T-helper 17 cell (primary cell): ENCODE results near the gene ZNF483. TPM values are rescaled to one million over a fixed set of nuclear protein-coding genes. Genes with fewer than 3 reads are reported as not detected.
"Not testable (repeated sequence)": the region's sequence is repeated elsewhere in the genome, so short reads cannot be mapped to it uniquely, and the experiment has no call there.

Source experiments
- ATAC-seq: fragments of 150-1000 bp; cut with Tn5 transposase; 2 replicates; pipeline ENCODE4 v1.10.0; 2021; ENCODE audit warnings: mild to moderate bottlenecking, moderate library complexity
- DNase-seq, 3 donors: peaks; one replicate each; pipeline versions ENCODE4 v3.0.0 to v3.0.0-alpha.2; 2020 to 2021
- H3K9me3 ChIP-seq: one replicate; pipeline ENCODE4 v1.7.0; 2013; ENCODE audit warnings: low read length, mild to moderate bottlenecking; ENCODE audit not compliant: control insufficient read depth, poor library complexity, severe bottlenecking
- H3K27ac Mint-ChIP-seq: one replicate; pipeline ENCODE4 v1.8.0; 2022; ENCODE audit warnings: mild to moderate bottlenecking, moderate library complexity, mixed read lengths
- H3K27me3 Mint-ChIP-seq: one replicate; pipeline ENCODE4 v1.8.0; 2022; ENCODE audit warnings: mixed read lengths
- H3K36me3 Mint-ChIP-seq: one replicate; pipeline ENCODE4 v1.8.0; 2022; ENCODE audit warnings: low read depth, mixed read lengths
- H3K4me1 Mint-ChIP-seq: one replicate; pipeline ENCODE4 v1.8.0; 2022; ENCODE audit warnings: mild to moderate bottlenecking, mixed read lengths
- H3K4me3 Mint-ChIP-seq: one replicate; pipeline ENCODE4 v1.8.0; 2022; ENCODE audit warnings: mild to moderate bottlenecking, moderate library complexity, mixed read lengths
- total RNA-seq, 4 donors: library from RNA in 2 of 4; stranded (reverse) in 2 of 4; gene quantifications; one replicate each; pipeline ENCODE4 v1.2.3 and lab custom pipeline; 2022 to 2026

Gene ZNF483
- total RNA-seq (10 to 100 TPM; 21.2 to 21.4 TPM), total RNA-seq (lab: John Stamatoyannopoulos, UW) (29.5 to 35.6 reads per million in 2 donors)

DNA sequence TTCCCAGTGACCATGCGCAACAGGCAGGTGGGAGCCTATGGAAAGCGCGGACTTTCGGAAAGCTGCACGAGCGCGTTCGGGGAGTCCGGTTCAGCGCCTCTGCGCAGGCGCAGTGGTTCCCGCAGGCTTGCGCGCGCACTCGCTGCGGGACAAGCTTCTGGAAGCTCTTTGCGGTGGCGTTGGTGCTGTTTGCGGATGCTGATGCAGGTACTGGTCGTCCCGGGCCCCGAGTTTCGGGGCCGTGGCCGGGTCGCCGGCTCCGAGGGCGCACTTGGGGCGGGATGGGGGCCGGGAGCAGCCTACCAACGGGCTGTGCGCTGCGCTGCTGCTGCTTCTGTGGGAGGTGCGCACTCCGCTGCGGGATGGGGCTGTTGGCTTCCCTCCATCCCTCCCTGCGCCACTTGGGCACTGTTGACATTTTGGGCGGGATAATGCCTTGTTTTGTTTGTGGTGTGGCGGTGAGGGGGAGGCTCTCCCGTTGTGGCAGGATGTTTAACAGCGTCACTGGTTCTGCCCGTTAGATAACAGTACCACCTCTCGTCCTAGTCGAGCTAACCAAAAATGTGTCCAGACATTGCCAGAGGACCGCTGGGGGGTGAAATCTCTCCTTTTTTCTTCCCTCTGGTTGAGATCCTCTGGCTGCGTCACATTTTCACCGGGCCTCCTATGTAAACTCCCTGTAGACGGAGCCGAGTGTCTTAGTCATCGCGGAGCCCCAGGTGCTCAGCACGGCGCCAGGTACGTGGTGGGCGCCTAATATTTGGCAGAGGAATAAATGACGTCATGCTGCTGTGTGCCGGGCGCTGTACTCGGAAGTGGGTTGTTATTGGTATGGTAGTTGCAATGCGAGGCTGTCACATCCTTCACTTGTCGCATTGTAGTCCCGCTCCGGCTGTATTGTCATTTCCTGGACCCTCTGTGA lies at the start of gene ZNF483:
ZNF483 (plus strand) TSS at position 124 of the 922 bp plus-strand sequence. CDS start 2,217 bp downstream, outside the sequence.
- peak; percentile 50 to 66 (median 64) for DNase-seq
- Mint-ChIP-seq H3K27ac (peak within 1 kb of the TSS; percentile 97), H3K4me1 (peaks cover 23% of the 10 kb centered on the region), H3K36me3 (peaks cover 10% of the 10 kb centered on the region), H3K4me3 (peak within 1 kb of the TSS; percentile 94), H3K27me3 (peaks cover 8% of the 10 kb centered on the region)
- peak; percentile 95 for ATAC-seq
- H3K9me3 ChIP-seq = no peaks in the 10 kb centered on the region

DNA sequence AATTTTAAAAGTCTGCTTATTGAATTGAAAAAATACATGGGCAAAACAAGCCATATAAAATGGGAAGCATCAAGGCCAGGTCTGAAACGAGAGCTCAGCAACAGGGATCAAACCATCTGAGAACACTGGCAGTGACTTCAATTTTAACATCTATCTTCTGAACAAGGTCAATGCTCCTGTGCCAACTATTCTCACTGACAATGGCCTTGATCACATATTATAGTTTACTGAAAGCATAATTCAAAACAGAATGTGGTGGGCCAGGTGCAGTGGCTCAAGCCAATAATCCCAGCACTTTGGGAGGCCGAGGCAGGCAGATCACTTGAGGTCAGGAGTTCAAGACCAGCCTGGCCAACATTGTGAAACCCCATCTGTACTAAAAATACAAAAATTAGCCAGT lies 49.8 kb upstream of the ZNF483 start:
- peaks cover 42% of the 10 kb centered on the region for H3K4me1 Mint-ChIP-seq
- H3K27ac Mint-ChIP-seq = no peak overlapping the region
- no peaks in the 10 kb centered on the region for H3K9me3 ChIP-seq
- H3K27me3 Mint-ChIP-seq = no peaks in the 10 kb centered on the region
- no peak overlapping the region for H3K4me3 Mint-ChIP-seq
- H3K36me3 Mint-ChIP-seq = peaks cover 2% of the 10 kb centered on the region
- ATAC-seq (no peak), DNase-seq (no peak)

DNA sequence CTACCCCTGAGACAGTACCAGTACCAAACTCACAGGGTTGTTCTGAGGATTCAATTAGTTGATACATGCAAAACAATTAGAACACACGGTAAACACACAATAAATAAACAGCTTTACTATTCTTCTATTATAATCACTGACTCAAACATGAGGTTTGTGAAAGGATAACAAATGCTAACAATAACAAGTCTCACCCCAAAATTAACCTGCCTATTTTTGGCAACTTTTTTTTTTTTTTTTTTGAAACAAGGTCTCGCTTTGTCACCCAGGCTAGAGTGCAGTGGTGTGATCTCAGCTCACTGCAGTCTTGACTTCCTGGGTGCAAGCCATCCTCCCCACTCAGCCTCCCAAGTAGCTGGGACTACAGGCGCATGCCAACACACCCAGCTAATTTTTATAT lies 47.3 kb upstream of the ZNF483 start:
- no peaks in the 10 kb centered on the region for H3K27me3 Mint-ChIP-seq
- no peak overlapping the region for H3K27ac Mint-ChIP-seq
- peaks cover 46% of the 10 kb centered on the region for H3K4me1 Mint-ChIP-seq
- H3K36me3 Mint-ChIP-seq = peaks cover 2% of the 10 kb centered on the region
- H3K4me3 Mint-ChIP-seq = no peak overlapping the region
- DNase-seq (no peak), ATAC-seq (no peak)
- H3K9me3 ChIP-seq = no peaks in the 10 kb centered on the region

DNA sequence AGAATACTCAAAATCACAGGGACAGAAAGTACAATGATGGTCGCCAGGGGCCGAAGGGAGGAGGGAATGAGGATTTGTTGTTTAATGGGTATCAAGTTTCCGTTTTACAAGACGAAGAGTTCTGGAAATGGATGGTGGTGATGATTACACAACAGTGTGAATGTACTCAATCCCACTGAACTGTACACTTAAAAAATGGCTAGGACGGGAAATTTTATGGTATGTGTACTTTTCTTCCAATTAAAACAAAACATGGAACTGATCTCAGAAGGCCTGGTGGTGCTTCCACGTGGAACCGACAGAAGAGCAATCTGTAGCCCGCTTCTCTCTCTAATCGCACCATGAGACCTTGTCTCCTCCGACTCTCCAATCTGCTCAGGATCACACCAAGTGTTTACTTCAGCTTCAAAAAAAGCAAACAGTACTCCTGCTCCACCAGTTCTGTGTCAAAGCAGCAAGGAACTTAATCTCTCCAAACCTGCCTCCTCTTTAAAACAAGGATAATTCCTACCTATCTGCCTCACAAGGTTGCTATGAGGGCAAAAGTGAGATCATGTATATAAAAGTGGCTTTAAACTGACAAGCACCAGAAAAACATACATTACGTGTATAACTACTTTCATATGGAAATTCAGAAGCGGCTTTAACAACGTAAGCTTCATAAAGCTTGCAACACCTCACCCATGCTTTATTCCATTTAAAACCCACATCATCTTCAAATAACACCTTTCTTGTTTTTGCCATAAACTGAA lies 42.9 kb upstream of the ZNF483 start:
- H3K9me3 ChIP-seq = no peaks in the 10 kb centered on the region
- Mint-ChIP-seq H3K4me1 (peaks cover 29% of the 10 kb centered on the region), H3K36me3 (no peaks in the 10 kb centered on the region), H3K27ac (peak overlapping the region; percentile 79), H3K27me3 (no peaks in the 10 kb centered on the region), H3K4me3 (peak overlapping the region; percentile 88)
- DNase-seq (no peak), ATAC-seq (no peak)

DNA sequence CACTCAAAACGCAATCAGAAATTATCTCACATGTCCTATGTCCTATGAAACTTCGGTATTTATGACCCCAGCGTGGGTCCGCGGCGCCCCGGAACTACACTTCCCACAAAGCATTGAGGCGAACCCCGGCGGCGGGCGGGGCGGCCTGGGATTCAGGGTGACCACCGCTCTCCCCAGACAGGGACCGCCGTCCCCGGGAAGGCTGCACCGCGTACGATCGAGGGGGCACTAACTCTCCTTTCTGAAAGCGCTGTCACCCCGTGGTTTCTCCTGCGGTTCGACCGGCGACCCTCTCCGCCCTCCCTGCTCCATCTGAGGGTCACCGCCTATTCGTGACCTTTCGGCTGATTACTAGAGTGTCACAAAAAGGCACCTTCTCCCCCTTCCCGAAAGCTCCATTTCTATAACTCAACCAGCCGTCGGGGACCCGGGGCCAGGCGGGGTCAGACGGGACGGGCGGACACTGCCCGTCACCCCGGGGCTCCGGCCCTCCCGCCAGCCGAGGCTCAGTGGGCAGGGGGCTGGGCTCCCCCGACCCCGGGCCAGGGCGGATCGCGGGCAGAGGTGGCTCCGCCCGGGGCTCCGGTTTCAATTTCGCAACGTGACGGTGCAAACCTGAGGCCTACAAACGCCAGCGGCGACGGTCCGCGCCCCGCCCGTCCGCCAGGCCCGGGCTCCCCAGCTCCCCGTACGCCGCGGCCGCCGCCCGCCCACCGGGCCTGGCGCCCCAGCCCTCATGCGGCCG lies 42.1 kb upstream of the ZNF483 start:
- peaks cover 25% of the 10 kb centered on the region for H3K4me1 Mint-ChIP-seq
- DNase-seq (peak; percentile 23 to 47 (median 30)), ATAC-seq (peak; percentile 62)
- peak overlapping the region; percentile 88 for H3K4me3 Mint-ChIP-seq
- H3K27me3 Mint-ChIP-seq = peaks cover 7% of the 10 kb centered on the region
- H3K27ac Mint-ChIP-seq = peak overlapping the region; percentile 79
- H3K9me3 ChIP-seq = no peaks in the 10 kb centered on the region
- no peaks in the 10 kb centered on the region for H3K36me3 Mint-ChIP-seq

DNA sequence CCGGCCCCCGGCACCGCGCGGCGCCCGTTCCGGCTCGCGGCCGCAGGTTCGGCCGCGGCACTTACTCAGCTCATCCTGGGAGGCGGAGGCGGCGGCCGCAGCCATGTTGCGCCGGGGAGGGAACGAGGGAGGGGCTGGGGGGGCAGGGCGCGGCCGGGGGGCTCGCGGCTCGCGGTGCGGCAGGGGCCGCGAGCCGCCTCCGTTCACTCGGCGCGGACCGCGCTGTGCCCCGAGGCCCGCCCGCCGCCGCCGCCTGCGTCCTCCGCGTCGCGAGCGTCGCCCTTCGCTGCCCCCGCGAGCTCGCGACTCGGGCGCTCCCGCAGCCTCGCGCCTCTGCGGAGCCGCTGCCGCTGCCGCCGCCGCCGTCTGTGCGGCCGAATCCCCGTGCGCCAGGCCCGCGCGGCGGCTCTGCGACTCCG lies 41.5 kb upstream of the ZNF483 start:
- Mint-ChIP-seq H3K36me3 (no peaks in the 10 kb centered on the region), H3K4me1 (peaks cover 26% of the 10 kb centered on the region), H3K27ac (no peak overlapping the region), H3K4me3 (peak overlapping the region; percentile 88), H3K27me3 (peaks cover 8% of the 10 kb centered on the region)
- no peaks in the 10 kb centered on the region for H3K9me3 ChIP-seq
- peak; percentile 58 for ATAC-seq
- peak in 2 of 3 donors; percentile 21 to 39 for DNase-seq

DNA sequence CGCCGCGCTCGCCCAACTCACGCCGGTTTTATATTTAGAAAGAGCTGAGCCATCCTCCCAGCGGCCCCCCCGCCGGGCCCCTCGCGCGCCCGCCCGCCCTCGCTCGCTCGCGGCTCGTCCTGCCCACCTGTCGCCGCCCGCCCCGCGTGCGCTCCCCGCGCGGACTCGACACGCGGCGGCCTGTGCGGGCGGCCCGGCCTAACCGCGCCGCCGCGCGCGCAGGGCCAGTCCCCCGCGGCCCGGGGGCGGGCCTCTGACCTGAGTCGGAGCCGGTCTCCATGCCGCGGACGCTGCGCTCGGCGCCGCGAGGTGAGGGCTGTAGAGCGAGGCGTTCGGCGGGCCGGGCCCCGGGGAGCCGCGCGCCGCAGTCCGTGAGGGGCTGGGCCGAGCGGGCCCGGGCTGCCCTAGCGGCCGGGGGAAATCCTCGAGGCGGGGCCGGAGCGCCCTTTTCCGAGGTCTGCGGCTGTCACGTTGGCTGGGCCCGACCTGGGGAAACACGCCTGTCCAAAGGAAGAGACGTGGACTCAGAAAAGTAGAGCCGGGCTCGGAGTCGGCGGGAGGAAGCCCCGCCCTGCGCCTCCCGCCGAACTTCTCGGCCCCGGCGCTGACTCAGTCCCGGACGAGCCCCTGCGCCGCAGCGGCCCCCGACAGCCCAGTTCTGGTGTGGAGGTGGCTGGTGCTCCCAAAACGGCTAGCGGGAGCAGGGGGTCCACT lies 41.0 kb upstream of the ZNF483 start, which contains the start of gene ECPAS:
ECPAS (minus strand) TSS at position 526 of the 714 bp plus-strand sequence. CDS start 11,465 bp downstream, outside the sequence.
- no peaks in the 10 kb centered on the region for H3K36me3 Mint-ChIP-seq
- H3K4me1 Mint-ChIP-seq = peaks cover 22% of the 10 kb centered on the region
- peak; percentile 67 for ATAC-seq
- DNase-seq = peak; percentile 40 to 54 (median 53)
- H3K4me3 Mint-ChIP-seq = peak within 1 kb of the TSS; percentile 88
- H3K9me3 ChIP-seq = no peaks in the 10 kb centered on the region
- peaks cover 8% of the 10 kb centered on the region for H3K27me3 Mint-ChIP-seq
- peak within 1 kb of the TSS; percentile 86 for H3K27ac Mint-ChIP-seq

DNA sequence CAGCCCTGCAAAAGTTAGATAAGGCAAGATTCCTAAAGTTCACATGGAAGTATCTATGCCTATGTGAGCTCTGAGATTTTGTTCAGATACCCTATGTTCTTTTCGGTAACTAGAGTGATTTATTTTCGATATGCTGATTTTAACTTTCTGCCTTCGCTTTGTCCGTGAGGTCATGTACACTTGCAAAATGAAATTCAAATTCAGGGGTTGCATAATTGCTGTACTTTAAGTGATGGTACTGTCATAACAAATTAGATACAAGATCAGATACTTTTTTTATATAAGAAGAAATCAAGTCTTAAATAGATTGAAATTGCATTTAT lies 40.4 kb upstream of the ZNF483 start:
- peak overlapping the region; percentile 84 for H3K4me3 Mint-ChIP-seq
- H3K9me3 ChIP-seq = no peaks in the 10 kb centered on the region
- peak overlapping the region; percentile 86 for H3K27ac Mint-ChIP-seq
- H3K36me3 Mint-ChIP-seq = no peaks in the 10 kb centered on the region
- ATAC-seq (no peak), DNase-seq (no peak)
- peaks cover 8% of the 10 kb centered on the region for H3K27me3 Mint-ChIP-seq
- peaks cover 21% of the 10 kb centered on the region for H3K4me1 Mint-ChIP-seq

DNA sequence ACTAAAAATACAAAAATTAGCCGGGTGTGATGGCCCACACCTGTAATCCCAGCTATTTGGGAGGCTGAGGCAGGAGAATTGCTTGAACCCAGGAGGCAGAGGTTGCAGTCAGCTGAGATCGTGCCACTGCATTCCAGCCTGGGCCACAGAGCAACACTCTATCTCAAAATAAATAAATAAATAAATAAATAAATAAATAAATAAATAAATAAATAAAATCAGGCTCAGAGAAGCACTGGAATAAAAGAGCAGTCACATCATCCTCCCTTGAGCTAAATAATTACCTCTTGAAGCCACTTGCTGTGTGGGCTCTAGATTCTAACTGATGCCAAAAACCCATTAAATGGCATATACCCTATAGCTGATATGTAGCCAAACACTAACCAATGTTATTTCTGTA lies 27.8 kb upstream of the ZNF483 start:
- not testable (repeated sequence) for H3K36me3 Mint-ChIP-seq, ATAC-seq, H3K4me3 Mint-ChIP-seq, H3K27ac Mint-ChIP-seq, H3K4me1 Mint-ChIP-seq, H3K9me3 ChIP-seq, DNase-seq
- H3K27me3 Mint-ChIP-seq = peaks cover 17% of the 10 kb centered on the region

DNA sequence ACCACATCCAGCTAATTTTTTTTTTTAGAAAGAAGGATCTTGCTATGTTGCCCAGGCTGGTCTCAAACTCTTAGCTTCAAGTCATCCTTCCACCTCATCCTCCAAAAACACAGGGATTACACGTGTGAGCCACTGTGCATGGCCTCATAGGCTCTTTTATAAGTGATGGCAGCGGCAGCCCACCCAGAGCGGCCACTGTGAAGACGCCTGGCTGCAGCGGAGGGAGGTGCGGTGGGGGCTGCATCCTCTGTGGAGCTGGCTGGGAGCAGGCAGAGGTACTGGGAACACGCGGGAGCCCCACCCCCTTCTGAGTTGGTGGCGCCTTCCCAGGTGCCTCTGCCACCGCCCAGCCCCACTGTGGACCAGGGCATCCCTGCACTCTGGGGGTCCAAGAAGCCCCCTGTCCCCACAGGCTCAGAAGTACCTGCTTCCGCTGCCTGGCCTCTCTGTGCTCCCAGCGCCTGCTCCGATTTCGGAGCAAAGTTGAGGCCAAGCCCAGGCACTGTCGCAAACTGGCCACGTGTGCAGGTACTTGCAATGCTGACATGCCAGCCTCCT lies 23.9 kb upstream of the ZNF483 start:
- H3K27me3 Mint-ChIP-seq = peaks cover 18% of the 10 kb centered on the region
- H3K36me3 Mint-ChIP-seq = no peaks in the 10 kb centered on the region
- ATAC-seq (no peak), DNase-seq (no peak)
- H3K27ac Mint-ChIP-seq = no peak overlapping the region
- H3K4me1 Mint-ChIP-seq = no peaks in the 10 kb centered on the region
- H3K4me3 Mint-ChIP-seq = no peak overlapping the region
- no peaks in the 10 kb centered on the region for H3K9me3 ChIP-seq

DNA sequence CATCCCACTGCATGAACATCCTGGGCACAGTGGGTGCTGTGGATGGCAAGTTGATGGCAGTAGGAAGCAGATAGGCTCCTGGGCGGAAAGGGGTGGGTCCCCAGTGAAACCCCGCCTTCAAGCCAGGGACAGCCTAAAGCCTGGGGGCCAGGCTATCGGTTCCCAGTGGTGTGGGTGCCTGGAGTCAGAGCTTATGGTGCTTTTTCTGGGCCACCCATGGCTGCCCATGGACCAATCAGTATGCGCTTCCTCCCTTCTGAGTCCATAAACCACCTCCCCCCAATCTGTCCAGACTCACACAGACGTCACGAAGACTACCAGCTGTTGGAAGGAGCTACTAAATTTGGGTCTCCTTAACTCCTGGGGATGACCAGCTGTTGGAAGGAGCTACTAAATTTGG lies 23.3 kb upstream of the ZNF483 start:
- ATAC-seq (no peak), DNase-seq (no peak)
- no peaks in the 10 kb centered on the region for H3K9me3 ChIP-seq
- Mint-ChIP-seq H3K36me3 (no peaks in the 10 kb centered on the region), H3K4me1 (no peaks in the 10 kb centered on the region), H3K27me3 (peaks cover 18% of the 10 kb centered on the region), H3K27ac (no peak overlapping the region), H3K4me3 (no peak overlapping the region)

DNA sequence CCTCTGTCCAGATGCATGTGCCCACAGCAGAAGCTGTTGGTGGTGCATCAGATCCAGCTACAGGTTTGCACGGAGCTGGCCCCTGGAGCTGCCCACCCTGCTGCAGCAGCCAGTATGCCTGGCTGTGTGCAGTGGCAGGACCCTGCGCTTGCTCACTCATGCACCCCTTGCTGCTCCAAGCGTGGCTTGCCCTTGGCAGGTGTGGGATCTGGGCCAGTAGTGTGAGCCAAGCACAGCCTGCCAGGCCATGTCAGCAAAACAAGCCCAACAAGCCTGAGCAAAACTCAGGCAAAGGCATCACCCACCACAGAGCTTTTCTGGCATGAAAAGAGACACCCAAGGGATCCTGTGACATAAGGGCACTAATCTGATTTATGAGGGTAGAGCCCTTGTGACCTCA lies 22.5 kb upstream of the ZNF483 start:
- Mint-ChIP-seq H3K4me3 (no peak overlapping the region), H3K4me1 (no peaks in the 10 kb centered on the region), H3K36me3 (no peaks in the 10 kb centered on the region), H3K27ac (no peak overlapping the region), H3K27me3 (peaks cover 18% of the 10 kb centered on the region)
- DNase-seq (no peak), ATAC-seq (no peak)
- no peaks in the 10 kb centered on the region for H3K9me3 ChIP-seq
